Nephron (organoid): ENCODE results near the gene UBP1.
"Not testable (repeated sequence)": the region's sequence is repeated elsewhere in the genome, so short reads cannot be mapped to it uniquely, and the experiment has no call there.

Experiments used
- H3K27ac Mint-ChIP-seq, 3 experiments: 2 replicates each; pipeline ENCODE4 v1.8.0; 2020; ENCODE audit warnings: mixed read lengths in 3 of 3, mild to moderate bottlenecking in 2 of 3, moderate library complexity in 1 of 3
- H3K27me3 Mint-ChIP-seq: 2 replicates; pipeline ENCODE4 v1.8.0; 2021; ENCODE audit warnings: low read depth, mild to moderate bottlenecking, moderate library complexity, mixed read lengths
- H3K36me3 Mint-ChIP-seq: 2 replicates; pipeline ENCODE4 v1.8.0; 2020; ENCODE audit warnings: low read depth, mixed read lengths
- H3K4me1 Mint-ChIP-seq: 2 replicates; pipeline ENCODE4 v1.8.0; 2020; ENCODE audit warnings: mixed read lengths
- H3K4me3 Mint-ChIP-seq, 3 experiments: 2 replicates each; pipeline ENCODE4 v1.8.0; 2020; ENCODE audit warnings: mild to moderate bottlenecking in 3 of 3, mixed read lengths in 3 of 3, moderate library complexity in 2 of 3
- H3K9me3 Mint-ChIP-seq: 2 replicates; pipeline ENCODE4 v1.8.0; 2020; ENCODE audit warnings: mixed read lengths
- CTCF ChIP-seq, 3 experiments: fragments of 200-600 bp; sonication (generic); IDR thresholded peaks; one replicate each; pipeline ENCODE4 v1.5.0; 2021; ENCODE audit warnings: antibody characterized with exemption in 3 of 3; ENCODE audit not compliant: unreplicated experiment in 3 of 3

The UBP1 gene

GRCh38 chr3:33360136-33360825 is 79.9 kb downstream of the UBP1 start:
- no peaks in the 10 kb centered on the region for H3K27me3 Mint-ChIP-seq
- no peak overlapping the region for H3K4me3 Mint-ChIP-seq
- no peak for TF ChIP-seq CTCF (IDR thresholded peaks at IDR 0.05; ENCODE audit: unreplicated experiment in 3 of 3)
- no peaks in the 10 kb centered on the region for H3K9me3 Mint-ChIP-seq
- no peaks in the 10 kb centered on the region for H3K36me3 Mint-ChIP-seq
- H3K4me1 Mint-ChIP-seq: no peaks in the 10 kb centered on the region
- H3K27ac Mint-ChIP-seq: no peak overlapping the region

DNA sequence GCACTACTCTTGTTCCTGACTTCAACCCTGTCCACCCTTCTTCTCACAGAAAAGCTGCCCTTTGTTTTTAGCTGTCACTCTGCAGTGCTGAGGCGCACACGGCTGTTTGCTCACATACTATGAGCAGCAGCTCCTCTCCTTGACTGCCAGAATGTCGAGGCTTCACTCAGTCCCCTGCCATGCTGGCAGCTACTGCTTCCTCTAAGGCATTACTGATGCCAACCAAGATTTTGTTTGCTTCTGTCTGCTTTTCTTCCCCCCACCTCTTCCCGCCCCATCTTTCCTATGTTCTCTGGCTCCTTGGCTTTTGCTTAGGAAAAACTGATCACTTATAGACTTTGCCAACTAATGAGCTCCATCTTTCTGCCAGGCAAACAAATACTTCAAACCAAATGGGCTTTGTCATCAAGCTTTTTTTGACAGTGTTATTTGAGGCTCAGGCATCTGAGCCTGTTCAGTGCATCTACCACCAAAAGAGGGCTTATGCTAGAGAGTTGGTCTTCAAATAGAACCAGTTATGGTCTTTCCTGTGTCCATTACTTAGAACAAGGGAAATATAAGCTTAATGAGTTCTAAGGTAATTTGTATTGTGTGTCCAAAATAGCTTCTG is 81.9 kb downstream of the UBP1 start:
- Mint-ChIP-seq H3K27ac (no peak overlapping the region), H3K9me3 (no peaks in the 10 kb centered on the region), H3K4me1 (no peaks in the 10 kb centered on the region), H3K36me3 (no peaks in the 10 kb centered on the region), H3K4me3 (no peak overlapping the region), H3K27me3 (no peaks in the 10 kb centered on the region)
- TF ChIP-seq CTCF (IDR thresholded peaks at IDR 0.05; ENCODE audit: unreplicated experiment in 3 of 3): no peak

GRCh38 chr3:33355611-33356010 is 84.6 kb downstream of the UBP1 start:
- H3K27ac Mint-ChIP-seq: no peak overlapping the region
- H3K4me1 Mint-ChIP-seq: no peaks in the 10 kb centered on the region
- H3K4me3 Mint-ChIP-seq: no peak overlapping the region
- H3K9me3 Mint-ChIP-seq: no peaks in the 10 kb centered on the region
- H3K36me3 Mint-ChIP-seq: no peaks in the 10 kb centered on the region
- H3K27me3 Mint-ChIP-seq: no peaks in the 10 kb centered on the region
- no peak for TF ChIP-seq CTCF (IDR thresholded peaks at IDR 0.05; ENCODE audit: unreplicated experiment in 3 of 3)

DNA sequence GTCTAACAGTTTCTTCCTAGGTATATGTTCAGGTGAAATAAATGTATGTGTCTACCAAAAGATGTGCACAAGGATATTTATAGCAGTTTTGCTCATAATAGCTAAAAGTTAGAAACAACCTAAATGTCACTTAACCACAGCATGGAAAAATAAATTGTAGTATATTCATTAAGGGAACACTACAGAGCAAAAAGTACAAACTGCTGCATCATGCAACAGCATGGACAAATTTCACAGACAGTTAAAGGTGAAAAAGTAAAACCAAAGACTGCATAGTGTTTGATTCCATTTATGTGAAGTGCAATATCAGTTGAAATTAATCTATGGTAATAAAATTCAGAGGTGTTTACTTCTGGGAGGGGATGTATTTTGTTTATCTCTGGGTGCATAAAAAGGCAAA is 100.4 kb downstream of the UBP1 start:
- TF ChIP-seq CTCF (IDR thresholded peaks at IDR 0.05; ENCODE audit: unreplicated experiment in 3 of 3): no peak
- no peaks in the 10 kb centered on the region for H3K4me1 Mint-ChIP-seq

GRCh38 chr3:33338936-33339465 is 101.2 kb downstream of the UBP1 start:
- not testable (repeated sequence) for H3K27ac Mint-ChIP-seq, H3K4me1 Mint-ChIP-seq, H3K27me3 Mint-ChIP-seq, H3K4me3 Mint-ChIP-seq
- peaks cover 16% of the 10 kb centered on the region for H3K9me3 Mint-ChIP-seq
- peaks cover 26% of the 10 kb centered on the region for H3K36me3 Mint-ChIP-seq

More for the DNA sequence above, 100.4 kb downstream of the UBP1 start:
- H3K36me3 Mint-ChIP-seq: peaks cover 18% of the 10 kb centered on the region
- H3K27me3 Mint-ChIP-seq: no peaks in the 10 kb centered on the region
- H3K27ac Mint-ChIP-seq: no peak overlapping the region
- H3K9me3 Mint-ChIP-seq: peaks cover 9% of the 10 kb centered on the region
- H3K4me3 Mint-ChIP-seq: no peak overlapping the region
